HepG2 (cell line): ENCODE data around the gene LHFPL6. TPM values are rescaled to one million over a fixed set of nuclear protein-coding genes. Genes with fewer than 3 reads are reported as not detected.

Source experiments
- ATAC-seq: fragments of 200-7000 bp; cut with Tn5 transposase; 3 replicates; pipeline ENCODE4 v1.9.1; 2020; ENCODE audit warnings: mild to moderate bottlenecking, moderate library complexity
- BruUV-seq: library from RNA; stranded (reverse); fragments of 400-500 nt; replicated peaks from 2 replicates; lab custom pipeline; 2021; lab: Mats Ljungman, UMichigan
- CTCF ChIA-PET: fragments of 300-600 bp; formaldehyde crosslinking; extraction: SDS; loops from one replicate; lab custom pipeline; 2021; ENCODE audit warnings: low total read pairs, inconsistent platforms, low intra/inter-chr PET ratio; lab: Yijun Ruan, JAX
- POLR2A ChIA-PET: fragments of 350-600 bp; sonication (Branson Sonifier 250); formaldehyde crosslinking; loops from one replicate; lab custom pipeline; 2020; ENCODE audit warnings: antibody characterized with exemption, inconsistent platforms; lab: Yijun Ruan, JAX
- DNase-seq: peaks from one replicate; pipeline ENCODE4 v3.0.0-alpha.2; 2015; ENCODE audit warnings: low spot score
- FAIRE-seq: peaks from 3 replicates; lab custom pipeline; 2011; peaks lifted over from hg19 to GRCh38; lab: Jason Lieb, UNC
- H2AFZ ChIP-seq: one replicate; pipeline ENCODE4 v1.6.1; 2011; ENCODE audit warnings: low read length, inconsistent platforms
- H3K27ac ChIP-seq: fragments of 300-600 bp; 3 replicates; pipeline ENCODE4 v1.8.0; 2011; ENCODE audit warnings: mixed run types, mild to moderate bottlenecking, mixed read lengths, low read length, inconsistent platforms; ENCODE audit not compliant: insufficient read depth; ENCODE audit errors: extremely low read length
- H3K27me3 ChIP-seq, 2 experiments: fragments of 200-600 bp in 1 of 2; 2 replicates in 1 of 2; 3 replicates in 1 of 2; pipeline versions ENCODE4 v1.6.0 to v1.8.0; 2011; ENCODE audit warnings: low read length in 2 of 2, mild to moderate bottlenecking in 2 of 2, moderate library complexity in 2 of 2, inconsistent platforms in 1 of 2; ENCODE audit not compliant: insufficient read depth in 2 of 2, control insufficient read depth in 1 of 2
- H3K36me3 ChIP-seq, 2 experiments: fragments of 200-600 bp in 1 of 2; replicated peaks in 1 of 2; 2 replicates in 1 of 2; 3 replicates in 1 of 2; pipeline versions ENCODE4 v1.5.1 to v1.8.0; 2011; ENCODE audit warnings: low read length in 2 of 2, inconsistent platforms in 1 of 2; ENCODE audit not compliant: insufficient read depth in 2 of 2, control insufficient read depth in 1 of 2
- H3K4me1 ChIP-seq: 2 replicates; pipeline ENCODE4 v1.5.1; 2012; ENCODE audit warnings: low read length, inconsistent platforms; ENCODE audit not compliant: insufficient read depth
- H3K4me2 ChIP-seq: 2 replicates; pipeline ENCODE4 v1.6.0; 2011; ENCODE audit warnings: low read depth, low read length, inconsistent platforms
- H3K4me3 ChIP-seq, 3 experiments: fragments of 200-600 bp in 1 of 3; sonication (generic), shearing (Covaris generic) in 1 of 3; replicated peaks in 1 of 3; 2 replicates each; pipeline ENCODE4 v1.5.1; 2011 to 2016; ENCODE audit warnings: low read length in 3 of 3, inconsistent platforms in 2 of 3, low read depth in 2 of 3, mild to moderate bottlenecking in 2 of 3, control low read depth in 1 of 3, mixed read lengths in 1 of 3; ENCODE audit not compliant: insufficient read depth in 1 of 3
- H3K79me2 ChIP-seq: one replicate; pipeline ENCODE4 v1.6.1; 2011; ENCODE audit warnings: low read length, inconsistent platforms; ENCODE audit not compliant: insufficient read depth
- H3K9ac ChIP-seq: 2 replicates; pipeline ENCODE4 v1.6.0; 2011; ENCODE audit warnings: mild to moderate bottlenecking, low read depth, low read length, inconsistent platforms; ENCODE audit not compliant: insufficient read depth
- H3K9me3 ChIP-seq: 2 replicates; pipeline ENCODE4 v1.5.1; 2012; ENCODE audit warnings: mild to moderate bottlenecking, low read length
- H4K20me1 ChIP-seq: 2 replicates; pipeline ENCODE4 v1.6.0; 2011; ENCODE audit warnings: inconsistent platforms, mild to moderate bottlenecking, low read length, moderate library complexity; ENCODE audit not compliant: insufficient read depth
- AKAP8 ChIP-seq: sonication (generic); formaldehyde crosslinking; IDR thresholded peaks from 2 replicates; pipeline ENCODE4 v1.5.1; 2020; ENCODE audit warnings: mild to moderate bottlenecking, missing genetic modification reagents
- CEBPB ChIP-seq: IDR thresholded peaks from 2 replicates; pipeline ENCODE4 v1.6.1; 2011; ENCODE audit warnings: low read depth, low read length, improper control_type of control experiment, borderline replicate concordance
- HES4 ChIP-seq: sonication (generic); formaldehyde crosslinking; IDR thresholded peaks from 2 replicates; pipeline ENCODE4 v1.9.0; 2021; ENCODE audit warnings: mild to moderate bottlenecking, missing genetic modification reagents, borderline replicate concordance
- NFE2L1 ChIP-seq: sonication (generic); formaldehyde crosslinking; IDR thresholded peaks from 2 replicates; pipeline ENCODE4 v1.4.0; 2020; ENCODE audit warnings: missing genetic modification reagents, mild to moderate bottlenecking, borderline replicate concordance
- PHB2 ChIP-seq: fragments of 450-650 bp; IDR thresholded peaks from 2 replicates; pipeline ENCODE4 v1.6.1; 2018; ENCODE audit not compliant: partially characterized antibody
- RAD21 ChIP-seq: fragments of 450-650 bp; formaldehyde crosslinking; IDR thresholded peaks from 2 replicates; pipeline ENCODE4 v1.5.0; 2020; ENCODE audit warnings: mild to moderate bottlenecking
- SIX1 ChIP-seq: sonication (generic); formaldehyde crosslinking; IDR thresholded peaks from 2 replicates; pipeline ENCODE4 v1.4.0; 2020; ENCODE audit warnings: missing genetic modification reagents, borderline replicate concordance
- SRSF9 ChIP-seq: fragments of 200-400 bp; formaldehyde crosslinking; IDR thresholded peaks from 2 replicates; pipeline ENCODE4 v1.6.1; 2018; ENCODE audit warnings: borderline replicate concordance, mild to moderate bottlenecking, low read depth, low read length; ENCODE audit not compliant: insufficient read depth, poor library complexity, severe bottlenecking
- TAF15 ChIP-seq: fragments of 200-400 bp; formaldehyde crosslinking; IDR thresholded peaks from one replicate; pipeline ENCODE4 v1.6.1; 2018; ENCODE audit warnings: mild to moderate bottlenecking, low read depth, low read length; ENCODE audit not compliant: poor library complexity, severe bottlenecking
- YEATS2 ChIP-seq: sonication (generic); formaldehyde crosslinking; IDR thresholded peaks from 2 replicates; pipeline ENCODE4 v1.4.0; 2020; ENCODE audit warnings: missing genetic modification reagents, borderline replicate concordance
- ZC3H4 ChIP-seq: sonication (generic); formaldehyde crosslinking; IDR thresholded peaks from 2 replicates; pipeline ENCODE4 v1.4.0; 2020; ENCODE audit warnings: missing genetic modification reagents, borderline replicate concordance
- ZFP62 ChIP-seq: sonication (generic); formaldehyde crosslinking; IDR thresholded peaks from 2 replicates; pipeline ENCODE4 v1.4.0; 2020; ENCODE audit warnings: missing genetic modification reagents
- ZNF354B ChIP-seq: sonication (generic); formaldehyde crosslinking; IDR thresholded peaks from 2 replicates; pipeline ENCODE4 v1.8.0; 2022; ENCODE audit warnings: mild to moderate bottlenecking, missing genetic modification reagents
- ZNF670 ChIP-seq: sonication (generic); formaldehyde crosslinking; IDR thresholded peaks from 2 replicates; pipeline ENCODE4 v1.8.0; 2022; ENCODE audit warnings: mild to moderate bottlenecking, missing genetic modification reagents, borderline replicate concordance
- WGBS: methylation state at CpG from one replicate; pipeline ENCODE4 v1.1.6; 2017; ENCODE audit warnings: low lambda C conversion rate; 5-methylcytosine and 5-hydroxymethylcytosine counted together
- in situ Hi-C: cut with HindIII; loops from 2 replicates; pipeline ENCODE4 v1.10.0; 2017; ENCODE audit warnings: low pct_unique_long_range_greater_than_20kb; ENCODE audit not compliant: extremely low pct_ligation_motif_present
- intact Hi-C: fragments of 100-400 bp; cut with micrococcal nuclease; formaldehyde crosslinking; loops from one replicate; pipeline ENCODE4 v1.10.0; 2022; ENCODE audit not compliant: unreplicated experiment
- polyA plus RNA-seq, 8 experiments: library from polyadenylated mRNA; depleted of rRNA in 3 of 8; stranded (reverse) in 7 of 8; unstranded in 1 of 8; fragments of >200 nt; fragmentation: Illumina TruSeq in 4 of 8; extraction: Trizol in 4 of 8; gene quantifications; 2 replicates each; pipeline versions ENCODE4 v1.2.1 to v1.2.3, GENCODE V29; 2011 to 2016; ENCODE audit warnings: low read depth in 4 of 8, missing spikeins in 1 of 8, mixed read lengths in 1 of 8; ENCODE audit not compliant: insufficient read depth in 1 of 8
- total RNA-seq, 5 experiments: library from RNA; depleted of rRNA; stranded (reverse); fragments of >200 nt; fragmentation: Illumina TruSeq; extraction: Trizol; gene quantifications; 2 replicates each; pipeline ENCODE4 v1.2.3, GENCODE V29; 2016; ENCODE audit warnings: low read depth in 1 of 5
- TF ChIP-seq, protein P1 (sequence below): sonication (generic); formaldehyde crosslinking; conservative IDR thresholded peaks from 2 replicates; pipeline ENCODE4 v1.8.0; 2022; ENCODE audit warnings: mild to moderate bottlenecking, moderate library complexity, missing genetic modification reagents
- TF ChIP-seq, protein P2 (sequence below): sonication (generic); formaldehyde crosslinking; IDR thresholded peaks from 2 replicates; pipeline ENCODE4 v1.4.0; 2020; ENCODE audit warnings: missing genetic modification reagents
- TF ChIP-seq, protein P3 (sequence below): sonication (generic); formaldehyde crosslinking; IDR thresholded peaks from 2 replicates; pipeline ENCODE4 v1.5.0; 2020; ENCODE audit warnings: missing genetic modification reagents
- TF ChIP-seq, protein P4 (sequence below): sonication (generic); formaldehyde crosslinking; IDR thresholded peaks from 2 replicates; pipeline ENCODE4 v1.4.0; 2020; ENCODE audit warnings: mild to moderate bottlenecking, missing genetic modification reagents
- TF ChIP-seq, protein P5 (sequence below): IDR thresholded peaks from 2 replicates; pipeline ENCODE4 v1.6.1; 2018; ENCODE audit warnings: missing genetic modification reagents, mild to moderate bottlenecking, missing compliant biosample characterization

The LHFPL6 gene
- total and polyA plus RNA-seq, 2 of the 13 experiments (the other 11 are each of a cell fraction or from before 2014, with no cell fraction given) = not detected

DNA sequence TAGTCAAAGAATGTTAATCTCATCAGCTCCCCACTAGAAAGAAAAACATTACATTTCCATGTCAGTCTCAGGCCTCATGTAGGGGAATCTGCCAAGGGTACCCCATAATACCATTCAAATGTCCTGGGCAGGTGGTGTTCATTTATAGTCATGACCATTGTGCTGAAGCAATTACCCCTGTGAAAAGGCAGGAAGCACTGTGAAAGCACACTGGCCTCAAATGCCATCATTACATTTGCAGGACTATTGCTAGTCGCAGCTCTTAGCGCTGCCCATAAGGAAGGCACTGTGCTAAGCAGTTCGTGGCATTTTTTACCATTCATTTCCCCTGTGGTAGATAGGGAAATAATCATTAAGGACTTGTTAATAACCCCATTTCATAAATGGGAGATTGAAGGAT is 109.0 kb downstream of the LHFPL6 start:
- TF ChIP-seq PHB2 (no peak), ZNF670 (CRISPR knock-in tag) (no peak), NFE2L1 (no peak), ZFP62 (CRISPR knock-in tag) (no peak), HES4 (CRISPR knock-in tag) (no peak), ZNF354B (CRISPR knock-in tag) (no peak), SIX1 (no peak), TAF15 (no peak), AKAP8 (CRISPR knock-in tag) (no peak), ZC3H4 (CRISPR knock-in tag) (no peak), YEATS2 (CRISPR knock-in tag) (no peak), SRSF9 (no peak), RAD21 (CRISPR knock-in tag) (no peak), CEBPB (no peak)
- TF ChIP-seq, protein P1, sequence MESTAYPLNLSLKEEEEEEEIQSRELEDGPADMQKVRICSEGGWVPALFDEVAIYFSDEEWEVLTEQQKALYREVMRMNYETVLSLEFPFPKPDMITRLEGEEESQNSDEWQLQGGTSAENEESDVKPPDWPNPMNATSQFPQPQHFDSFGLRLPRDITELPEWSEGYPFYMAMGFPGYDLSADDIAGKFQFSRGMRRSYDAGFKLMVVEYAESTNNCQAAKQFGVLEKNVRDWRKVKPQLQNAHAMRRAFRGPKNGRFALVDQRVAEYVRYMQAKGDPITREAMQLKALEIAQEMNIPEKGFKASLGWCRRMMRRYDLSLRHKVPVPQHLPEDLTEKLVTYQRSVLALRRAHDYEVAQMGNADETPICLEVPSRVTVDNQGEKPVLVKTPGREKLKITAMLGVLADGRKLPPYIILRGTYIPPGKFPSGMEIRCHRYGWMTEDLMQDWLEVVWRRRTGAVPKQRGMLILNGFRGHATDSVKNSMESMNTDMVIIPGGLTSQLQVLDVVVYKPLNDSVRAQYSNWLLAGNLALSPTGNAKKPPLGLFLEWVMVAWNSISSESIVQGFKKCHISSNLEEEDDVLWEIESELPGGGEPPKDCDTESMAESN (CRISPR knock-in tag) = no peak
- TF ChIP-seq, protein P2, sequence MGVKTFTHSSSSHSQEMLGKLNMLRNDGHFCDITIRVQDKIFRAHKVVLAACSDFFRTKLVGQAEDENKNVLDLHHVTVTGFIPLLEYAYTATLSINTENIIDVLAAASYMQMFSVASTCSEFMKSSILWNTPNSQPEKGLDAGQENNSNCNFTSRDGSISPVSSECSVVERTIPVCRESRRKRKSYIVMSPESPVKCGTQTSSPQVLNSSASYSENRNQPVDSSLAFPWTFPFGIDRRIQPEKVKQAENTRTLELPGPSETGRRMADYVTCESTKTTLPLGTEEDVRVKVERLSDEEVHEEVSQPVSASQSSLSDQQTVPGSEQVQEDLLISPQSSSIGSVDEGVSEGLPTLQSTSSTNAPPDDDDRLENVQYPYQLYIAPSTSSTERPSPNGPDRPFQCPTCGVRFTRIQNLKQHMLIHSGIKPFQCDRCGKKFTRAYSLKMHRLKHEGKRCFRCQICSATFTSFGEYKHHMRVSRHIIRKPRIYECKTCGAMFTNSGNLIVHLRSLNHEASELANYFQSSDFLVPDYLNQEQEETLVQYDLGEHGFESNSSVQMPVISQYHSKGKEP = no peak
- TF ChIP-seq, protein P3, sequence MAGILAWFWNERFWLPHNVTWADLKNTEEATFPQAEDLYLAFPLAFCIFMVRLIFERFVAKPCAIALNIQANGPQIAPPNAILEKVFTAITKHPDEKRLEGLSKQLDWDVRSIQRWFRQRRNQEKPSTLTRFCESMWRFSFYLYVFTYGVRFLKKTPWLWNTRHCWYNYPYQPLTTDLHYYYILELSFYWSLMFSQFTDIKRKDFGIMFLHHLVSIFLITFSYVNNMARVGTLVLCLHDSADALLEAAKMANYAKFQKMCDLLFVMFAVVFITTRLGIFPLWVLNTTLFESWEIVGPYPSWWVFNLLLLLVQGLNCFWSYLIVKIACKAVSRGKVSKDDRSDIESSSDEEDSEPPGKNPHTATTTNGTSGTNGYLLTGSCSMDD (CRISPR knock-in tag) = no peak
- TF ChIP-seq, protein P4, sequence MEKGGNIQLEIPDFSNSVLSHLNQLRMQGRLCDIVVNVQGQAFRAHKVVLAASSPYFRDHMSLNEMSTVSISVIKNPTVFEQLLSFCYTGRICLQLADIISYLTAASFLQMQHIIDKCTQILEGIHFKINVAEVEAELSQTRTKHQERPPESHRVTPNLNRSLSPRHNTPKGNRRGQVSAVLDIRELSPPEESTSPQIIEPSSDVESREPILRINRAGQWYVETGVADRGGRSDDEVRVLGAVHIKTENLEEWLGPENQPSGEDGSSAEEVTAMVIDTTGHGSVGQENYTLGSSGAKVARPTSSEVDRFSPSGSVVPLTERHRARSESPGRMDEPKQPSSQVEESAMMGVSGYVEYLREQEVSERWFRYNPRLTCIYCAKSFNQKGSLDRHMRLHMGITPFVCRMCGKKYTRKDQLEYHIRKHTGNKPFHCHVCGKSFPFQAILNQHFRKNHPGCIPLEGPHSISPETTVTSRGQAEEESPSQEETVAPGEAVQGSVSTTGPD (CRISPR knock-in tag) = no peak
- TF ChIP-seq, protein P5, sequence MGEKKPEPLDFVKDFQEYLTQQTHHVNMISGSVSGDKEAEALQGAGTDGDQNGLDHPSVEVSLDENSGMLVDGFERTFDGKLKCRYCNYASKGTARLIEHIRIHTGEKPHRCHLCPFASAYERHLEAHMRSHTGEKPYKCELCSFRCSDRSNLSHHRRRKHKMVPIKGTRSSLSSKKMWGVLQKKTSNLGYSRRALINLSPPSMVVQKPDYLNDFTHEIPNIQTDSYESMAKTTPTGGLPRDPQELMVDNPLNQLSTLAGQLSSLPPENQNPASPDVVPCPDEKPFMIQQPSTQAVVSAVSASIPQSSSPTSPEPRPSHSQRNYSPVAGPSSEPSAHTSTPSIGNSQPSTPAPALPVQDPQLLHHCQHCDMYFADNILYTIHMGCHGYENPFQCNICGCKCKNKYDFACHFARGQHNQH (CRISPR knock-in tag) = no peak
- Histone ChIP-seq H3K4me1 (peaks cover 8% of the 10 kb centered on the region; the same call in 1 of the 2 replicates), H3K9me3 (no peaks in the 10 kb centered on the region), H3K79me2 (no peaks in the 10 kb centered on the region), H3K27me3 (no peaks in the 10 kb centered on the region), H4K20me1 (no peaks in the 10 kb centered on the region), H3K9ac (no peak overlapping the region), H3K4me3 (no peak overlapping the region), H3K36me3 (no peaks in the 10 kb centered on the region), H3K27ac (no peak overlapping the region), H3K4me2 (no peak overlapping the region), H2AFZ (no peak overlapping the region)
- ChIA-PET POLR2A (no interaction called here), CTCF (no interaction called here)
- DNase-seq (no peak), ATAC-seq (no peak), FAIRE-seq (no peak)
- 0% methylated on average over 3 of the region's 3 CpGs for WGBS
- in situ Hi-C loops = no loop called here
- BruUV-seq = no TSS peak
- intact Hi-C loops = no loop called here
